GM10266 (cell line): ENCODE measurements around the gene PRKAG2.

Source experiments
- DNase-seq: peaks from one replicate; pipeline ENCODE4 v3.0.0; 2012; ENCODE audit errors: extremely low spot score
- CTCF ChIP-seq: IDR thresholded peaks from 2 replicates; pipeline ENCODE4 v1.5.1; 2012; ENCODE audit warnings: mild to moderate bottlenecking, low read depth; ENCODE audit not compliant: control insufficient read depth, insufficient read depth; ENCODE audit errors: missing control alignments

Gene PRKAG2

GRCh38 chr7:151723321-151723720 is 153.6 kb downstream of the PRKAG2 start:
- no peak for TF ChIP-seq CTCF
- DNase-seq, result no peak

GRCh38 chr7:151722533-151722932 is 154.4 kb downstream of the PRKAG2 start:
- no peak for DNase-seq
- no peak for TF ChIP-seq CTCF

GRCh38 chr7:151721694-151722093 is 155.2 kb downstream of the PRKAG2 start:
- no peak for TF ChIP-seq CTCF
- DNase-seq, result no peak

- TF ChIP-seq CTCF, result no peak
- no peak for DNase-seq
These were observed 155.7 kb downstream of the PRKAG2 start for GRCh38 chr7:151721236-151721635.

GRCh38 chr7:151720280-151720679 is 156.6 kb downstream of the PRKAG2 start:
- no peak for DNase-seq
- no peak for TF ChIP-seq CTCF

- no peak for TF ChIP-seq CTCF
These were observed 157.0 kb downstream of the PRKAG2 start for GRCh38 chr7:151719897-151720242.

GRCh38 chr7:151719031-151719896 is 157.7 kb downstream of the PRKAG2 start:
- no peak for DNase-seq
- TF ChIP-seq CTCF, result no peak

More at GRCh38 chr7:151719897-151720242, 157.0 kb downstream of the PRKAG2 start:
- no peak for DNase-seq
